H7 (cell line): ENCODE results near the gene RELT. TPM values are rescaled to one million over a fixed set of nuclear protein-coding genes. Genes with fewer than 3 reads are reported as not detected.

Source experiments
- DNase-seq: peaks from one replicate; pipeline ENCODE4 v3.0.0; 2012
- H3K27me3 ChIP-seq: 2 replicates; pipeline ENCODE4 v1.6.0; 2011; ENCODE audit warnings: mild to moderate bottlenecking, low read length; ENCODE audit not compliant: control insufficient read depth, insufficient read depth
- H3K36me3 ChIP-seq: replicated peaks from 2 replicates; pipeline ENCODE4 v1.5.1; 2011; ENCODE audit warnings: low read length; ENCODE audit not compliant: control insufficient read depth, insufficient read depth
- H3K4me3 ChIP-seq: 2 replicates; pipeline ENCODE4 v1.5.1; 2011; ENCODE audit warnings: low read depth, mild to moderate bottlenecking, control low read depth, low read length, moderate library complexity; ENCODE audit not compliant: insufficient read depth
- total RNA-seq: library from RNA; depleted of rRNA; stranded (reverse); fragments of >200 nt; shearing (Covaris generic); gene quantifications from 2 replicates; pipeline ENCODE4 v1.2.3, GENCODE V29; 2014

RELT gene
- total RNA-seq, 1 experiment from 2014 or later = 8.3 TPM

GRCh38 chr11:73396251-73396930, 20.2 kb downstream of the RELT start:
- peak; percentile 47 for DNase-seq
- no peak overlapping the region for H3K4me3 ChIP-seq
- no peaks in the 10 kb centered on the region for H3K36me3 ChIP-seq
- H3K27me3 ChIP-seq = no peaks in the 10 kb centered on the region

- peak; percentile 26 for DNase-seq
- H3K27me3 ChIP-seq = no peaks in the 10 kb centered on the region
- no peak overlapping the region for H3K4me3 ChIP-seq
- H3K36me3 ChIP-seq = no peaks in the 10 kb centered on the region
Measured at GRCh38 chr11:73396985-73397384, 20.8 kb downstream of the RELT start.

DNA sequence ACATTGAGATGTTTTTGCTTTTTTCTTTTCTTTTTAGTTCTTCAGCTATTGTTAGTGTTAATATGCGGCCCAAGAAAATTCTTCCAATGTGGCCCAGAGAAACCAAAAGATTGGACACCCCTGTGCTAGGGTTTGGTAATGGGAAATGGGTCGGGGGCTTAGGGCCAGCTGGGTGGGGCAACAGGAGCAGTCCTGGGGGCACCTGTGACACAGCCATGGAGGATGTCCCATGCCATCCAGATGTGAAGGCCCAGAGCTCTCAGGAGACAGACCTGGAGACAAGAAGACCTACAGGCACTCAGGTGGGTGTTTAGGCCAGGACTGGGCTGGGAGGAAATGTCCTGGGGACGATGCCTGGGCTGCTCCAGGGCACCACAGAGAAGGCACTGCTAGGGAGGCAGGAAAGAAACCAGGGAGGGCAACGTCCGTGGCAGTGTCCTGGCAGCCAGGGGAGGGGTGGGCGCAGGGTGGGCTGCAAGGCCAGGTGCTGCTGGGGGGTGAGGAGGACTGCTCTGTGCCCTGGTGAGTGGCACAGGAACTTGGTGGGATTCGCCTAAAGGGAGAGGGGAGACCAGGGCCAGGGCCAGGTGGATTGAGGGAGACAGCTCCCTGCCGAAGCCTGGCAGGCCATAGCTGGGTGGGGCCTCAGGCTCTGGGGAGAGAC, 21.4 kb downstream of the RELT start:
- Histone ChIP-seq H3K27me3 (no peaks in the 10 kb centered on the region), H3K36me3 (no peaks in the 10 kb centered on the region), H3K4me3 (no peak overlapping the region)
- peak; percentile 42 for DNase-seq

DNA sequence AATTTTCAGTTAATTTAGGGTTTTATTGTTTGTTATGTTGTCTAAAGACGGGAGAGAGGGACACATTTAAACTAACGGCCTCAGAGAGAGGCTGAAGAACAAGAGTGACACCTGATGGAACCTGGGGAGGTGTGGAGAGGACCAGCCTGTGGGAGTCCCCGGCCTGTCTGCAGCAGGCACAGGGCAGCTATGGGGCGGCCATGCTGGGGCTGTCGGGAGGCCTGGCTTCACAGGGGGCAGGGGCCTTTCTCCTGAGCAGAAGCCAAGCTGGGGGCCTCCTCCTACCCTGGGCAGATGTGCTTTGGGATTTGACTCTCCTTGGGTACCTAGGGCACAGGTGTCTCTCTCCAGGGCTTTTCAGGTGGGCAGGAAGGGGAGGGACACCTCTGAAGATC, 21.9 kb downstream of the RELT start:
- no peaks in the 10 kb centered on the region for H3K36me3 ChIP-seq
- no peak overlapping the region for H3K4me3 ChIP-seq
- DNase-seq = peak; percentile 60
- no peaks in the 10 kb centered on the region for H3K27me3 ChIP-seq

DNA sequence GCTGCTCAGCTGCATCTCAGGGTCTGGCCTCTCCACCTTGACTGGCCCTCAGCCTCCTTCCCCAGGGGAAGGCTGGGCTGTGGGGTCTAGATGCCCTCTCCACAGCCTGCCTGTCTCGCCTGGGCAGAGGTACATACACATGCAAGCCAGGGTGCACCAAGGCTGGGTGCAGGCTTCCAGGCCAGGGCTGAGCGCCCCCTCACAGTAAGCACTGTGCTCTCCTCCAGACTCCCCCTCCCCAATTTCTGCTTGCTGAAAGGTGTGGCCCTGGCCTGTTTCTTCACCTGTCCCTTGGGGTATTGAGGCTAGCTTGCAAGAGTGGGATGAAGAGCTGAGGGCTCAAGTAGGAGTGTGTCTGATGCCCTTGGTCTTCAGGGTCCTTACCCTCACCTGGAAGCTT, 22.5 kb downstream of the RELT start:
- Histone ChIP-seq H3K27me3 (no peaks in the 10 kb centered on the region), H3K4me3 (no peak overlapping the region), H3K36me3 (no peaks in the 10 kb centered on the region)
- DNase-seq = peak; percentile 33

- DNase-seq = peak; percentile 33
- H3K4me3 ChIP-seq = no peak overlapping the region
- no peaks in the 10 kb centered on the region for H3K36me3 ChIP-seq
- H3K27me3 ChIP-seq = no peaks in the 10 kb centered on the region
Measured at GRCh38 chr11:73399159-73399590, 23.0 kb downstream of the RELT start.

GRCh38 chr11:73399636-73400035, 23.4 kb downstream of the RELT start:
- no peak for DNase-seq
- no peak overlapping the region for H3K4me3 ChIP-seq

DNA sequence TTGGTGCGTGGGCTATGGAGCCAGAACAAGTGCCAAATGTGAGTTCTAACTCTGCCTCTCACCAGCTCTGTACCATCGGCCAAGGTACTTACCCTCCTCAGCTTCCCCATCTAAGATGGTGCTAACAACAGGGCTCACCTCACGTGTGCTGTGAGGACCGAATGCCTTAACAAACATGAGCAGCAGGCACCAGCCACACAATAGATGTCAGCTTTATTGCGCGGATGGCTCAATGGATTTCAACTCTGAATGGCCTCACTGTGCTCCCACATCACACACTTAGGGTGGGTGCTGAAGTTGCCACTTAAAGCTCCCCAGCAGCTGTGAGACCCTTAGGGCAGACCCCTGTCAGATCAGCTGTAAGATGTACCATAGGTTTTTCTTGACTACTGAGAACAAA, 24.1 kb downstream of the RELT start:
- peak; percentile 20 for DNase-seq

More at GRCh38 chr11:73399636-73400035, 23.4 kb downstream of the RELT start:
- Histone ChIP-seq H3K36me3 (no peaks in the 10 kb centered on the region), H3K27me3 (no peaks in the 10 kb centered on the region)

DNA sequence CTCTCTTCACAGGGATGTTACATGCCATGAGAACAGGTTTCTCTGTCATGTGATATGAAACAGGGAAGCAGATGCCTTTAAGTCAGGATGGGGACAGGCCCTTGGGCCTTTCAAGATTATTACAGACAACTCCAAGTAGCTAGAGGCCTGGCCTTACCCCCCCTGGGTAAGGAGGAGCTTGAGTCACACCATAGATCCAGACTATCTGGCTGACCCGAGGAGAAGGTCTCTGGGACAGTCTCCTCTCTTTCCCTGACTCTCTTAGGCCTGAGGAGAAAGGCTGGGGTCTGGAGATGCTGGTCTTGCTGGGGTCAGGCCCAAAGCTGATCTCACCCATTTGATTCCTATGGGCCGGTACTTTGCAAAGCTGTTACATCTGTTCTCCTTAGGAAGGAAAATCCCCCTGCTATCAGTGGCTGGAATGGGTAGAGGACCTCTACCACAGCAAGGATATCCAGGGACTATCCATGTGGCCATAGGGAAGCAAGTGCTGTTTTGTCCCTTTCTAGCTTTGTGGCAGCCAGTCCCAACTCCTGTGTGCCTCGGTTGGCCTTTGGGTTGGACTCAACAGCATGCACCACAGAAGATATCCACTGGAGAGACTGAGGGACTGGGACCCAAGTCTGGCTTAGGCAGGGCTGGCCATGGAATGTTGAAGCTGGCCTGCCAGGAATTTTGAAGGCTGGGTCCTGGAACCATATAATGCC, 25.2 kb downstream of the RELT start:
- H3K27me3 ChIP-seq = no peaks in the 10 kb centered on the region
- H3K4me3 ChIP-seq = no peak overlapping the region
- peak; percentile 28 for DNase-seq
- no peaks in the 10 kb centered on the region; the same call in 1 of the 2 replicates for H3K36me3 ChIP-seq

More for the DNA sequence above, 24.1 kb downstream of the RELT start:
- no peak overlapping the region for H3K4me3 ChIP-seq
- no peaks in the 10 kb centered on the region for H3K27me3 ChIP-seq
- H3K36me3 ChIP-seq = no peaks in the 10 kb centered on the region

DNA sequence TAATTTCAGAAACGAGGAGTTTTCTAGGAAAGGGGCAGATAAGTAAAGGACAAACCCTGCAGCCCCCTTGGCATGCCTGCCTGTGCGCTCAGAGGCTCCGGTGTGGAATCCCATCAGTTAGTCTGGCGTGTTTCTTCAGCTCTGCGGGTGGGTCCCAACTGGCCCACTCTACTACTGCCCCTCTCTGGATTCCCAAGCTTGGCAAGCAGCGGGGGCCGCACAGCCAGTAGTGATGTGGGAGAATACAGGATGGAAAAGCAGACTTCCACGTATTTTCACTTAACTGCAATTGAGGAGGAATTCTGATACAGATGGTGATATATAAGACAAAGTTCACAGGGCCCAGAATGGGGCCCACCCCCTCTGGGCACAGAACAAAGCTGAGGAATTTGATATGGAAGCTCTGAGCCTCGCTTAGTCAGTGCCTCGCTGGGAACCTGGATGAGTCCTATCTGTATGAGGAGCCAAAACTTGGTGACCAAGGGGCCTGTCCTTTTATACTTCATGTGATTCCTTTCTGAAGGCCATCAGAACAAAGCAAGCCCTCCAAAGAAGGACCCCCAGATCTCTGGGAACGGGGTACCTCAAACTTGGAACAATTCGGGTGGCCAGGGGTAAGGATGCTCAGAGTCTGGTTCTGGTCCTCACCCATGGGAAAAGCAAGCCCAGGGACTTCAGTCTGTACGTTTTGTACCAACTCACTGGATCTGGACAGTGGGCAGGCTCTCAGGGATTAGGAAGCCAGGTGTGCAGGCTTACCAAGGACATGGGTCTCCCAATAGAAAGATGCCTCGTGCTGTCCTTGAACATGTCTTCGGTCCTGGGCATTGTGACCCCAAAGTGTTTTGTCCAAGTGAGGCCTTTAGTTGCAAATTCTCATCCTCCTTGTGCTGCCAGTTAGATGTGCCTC, 26.0 kb downstream of the RELT start:
- peak; percentile 64 for DNase-seq
- Histone ChIP-seq H3K4me3 (no peak overlapping the region), H3K36me3 (no peaks in the 10 kb centered on the region; the same call in 1 of the 2 replicates), H3K27me3 (no peaks in the 10 kb centered on the region)

- peak; percentile 63 for DNase-seq
- no peaks in the 10 kb centered on the region for H3K27me3 ChIP-seq
- no peak overlapping the region for H3K4me3 ChIP-seq
- no peaks in the 10 kb centered on the region; the same call in none of the 2 replicates for H3K36me3 ChIP-seq
Measured at GRCh38 chr11:73402834-73403185, 26.6 kb downstream of the RELT start.

DNA sequence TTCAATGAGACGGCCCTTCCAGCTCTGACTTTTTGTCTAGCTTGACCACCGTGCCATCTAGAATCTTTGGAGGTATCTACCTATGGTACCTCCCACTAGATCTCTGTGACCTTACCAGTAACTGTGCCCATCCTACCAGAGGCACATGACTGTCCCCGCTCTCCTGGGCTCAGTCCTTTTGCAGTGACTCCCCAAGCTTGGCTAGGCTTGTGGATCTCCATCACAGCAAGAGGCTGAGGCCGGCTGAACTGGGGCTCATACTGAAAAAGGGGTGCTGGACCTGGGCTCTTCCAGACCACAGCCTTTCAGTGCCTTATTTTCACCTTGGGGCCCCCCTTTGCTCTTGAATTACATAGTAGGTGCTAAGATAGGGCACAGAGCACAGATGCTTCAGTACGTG, 27.3 kb downstream of the RELT start:
- Histone ChIP-seq H3K4me3 (no peak overlapping the region), H3K36me3 (no peaks in the 10 kb centered on the region; the same call in none of the 2 replicates)

DNA sequence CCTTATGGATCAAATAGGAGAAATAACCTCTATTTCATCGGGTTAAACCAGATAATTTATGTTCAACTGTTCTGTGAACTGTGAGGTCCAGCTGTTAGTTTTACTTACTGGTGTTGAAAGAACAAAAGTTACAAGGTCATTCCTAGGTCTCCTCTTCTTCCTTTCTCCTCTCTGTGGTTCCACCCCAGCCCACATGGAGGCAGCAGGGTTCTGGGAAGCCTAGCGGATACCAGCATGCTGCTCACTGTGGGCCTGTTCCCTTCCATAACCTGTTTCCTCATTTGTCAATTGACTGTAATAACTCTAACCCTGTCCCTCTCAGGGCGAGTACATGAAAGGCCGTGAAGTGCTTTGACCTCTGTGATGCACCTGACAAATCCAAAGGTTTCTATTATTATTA, 27.8 kb downstream of the RELT start:
- Histone ChIP-seq H3K36me3 (no peaks in the 10 kb centered on the region; the same call in none of the 2 replicates), H3K27me3 (no peaks in the 10 kb centered on the region), H3K4me3 (no peak overlapping the region)
- DNase-seq = peak; percentile 88

More for the DNA sequence above, 27.3 kb downstream of the RELT start:
- DNase-seq = no peak
- no peaks in the 10 kb centered on the region for H3K27me3 ChIP-seq

DNA sequence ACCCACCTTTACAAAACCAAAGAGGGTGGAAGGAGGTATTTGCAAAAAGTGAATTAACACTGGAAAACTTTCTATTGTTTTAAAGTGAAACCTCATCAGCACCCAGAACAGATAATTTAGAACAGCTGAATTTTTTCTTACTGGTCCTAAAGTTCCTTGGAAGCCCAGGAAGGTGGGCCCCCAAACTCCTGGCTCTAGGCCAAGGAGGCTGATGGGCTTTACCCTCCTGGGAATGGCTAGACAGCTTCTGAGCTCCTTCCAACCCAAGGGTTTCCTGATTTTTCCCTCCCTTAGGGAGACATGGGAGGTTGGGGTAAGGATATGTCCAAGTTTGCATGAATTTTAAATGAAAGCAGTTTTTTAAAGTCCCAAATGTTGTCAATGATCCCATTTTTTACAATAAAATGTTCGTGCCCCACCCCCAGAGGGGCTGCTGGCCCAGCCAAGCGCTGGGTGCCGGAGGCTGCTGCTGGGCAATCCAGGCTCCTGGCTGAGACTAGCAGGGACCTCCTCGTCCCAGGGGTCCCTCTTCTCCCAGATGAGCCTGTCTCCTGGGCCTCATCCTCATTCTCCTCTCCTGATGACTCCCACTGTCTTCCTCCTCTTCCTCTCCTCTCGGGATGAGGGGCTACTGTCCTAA, 28.4 kb downstream of the RELT start:
- no peak for DNase-seq
- no peak overlapping the region for H3K4me3 ChIP-seq
- no peaks in the 10 kb centered on the region for H3K27me3 ChIP-seq
- H3K36me3 ChIP-seq = peaks cover 3% of the 10 kb centered on the region
